HG02759 (cell line): ENCODE measurements around the gene SLC25A28.

Experiments
- ATAC-seq: cut with Tn5 transposase; IDR thresholded peaks from one replicate; pipeline ENCODE4 v1.9.1; 2021; ENCODE audit warnings: mild to moderate bottlenecking, moderate library complexity; ENCODE audit not compliant: unreplicated experiment

The SLC25A28 gene

DNA sequence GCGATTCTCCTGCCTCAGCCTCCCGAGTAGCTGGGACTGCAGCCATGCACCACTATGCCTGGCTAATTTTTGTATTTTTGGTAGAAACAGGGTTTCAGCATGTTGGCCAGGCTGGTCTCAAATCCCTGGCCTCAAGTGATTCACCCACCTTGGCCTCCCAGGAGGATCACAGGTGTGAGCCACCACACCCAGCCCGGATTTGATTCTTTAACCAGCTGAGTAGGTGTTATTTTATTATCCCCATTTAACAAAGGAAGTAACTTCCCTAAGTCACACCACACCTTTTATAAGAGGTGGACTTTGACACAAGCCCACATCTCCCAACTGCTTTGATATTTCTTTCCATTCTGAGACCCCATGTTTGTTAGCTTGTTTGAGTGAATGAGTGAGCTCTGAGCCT, 25.0 kb downstream of the SLC25A28 start:
- no peak for ATAC-seq

DNA sequence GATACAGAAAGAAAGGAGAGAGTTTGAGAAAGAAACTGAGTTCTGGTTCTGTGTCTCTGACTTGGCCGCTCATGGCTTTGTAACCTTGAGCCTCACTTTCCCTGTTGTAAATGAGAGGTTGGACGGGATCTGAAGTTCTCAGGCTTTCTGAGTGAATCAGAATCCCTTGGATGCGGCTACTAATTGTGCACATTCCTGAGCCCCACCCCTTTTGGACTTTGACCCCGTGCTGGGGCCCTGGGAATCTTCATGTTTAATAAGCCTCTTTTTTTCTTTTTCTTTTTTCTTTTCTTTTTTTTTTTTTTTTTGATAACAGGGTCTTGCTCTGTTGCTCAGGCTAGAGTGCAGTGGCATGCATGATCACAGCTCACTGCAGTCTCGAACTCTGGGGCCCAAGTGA, 26.9 kb downstream of the SLC25A28 start:
- ATAC-seq = no peak

DNA sequence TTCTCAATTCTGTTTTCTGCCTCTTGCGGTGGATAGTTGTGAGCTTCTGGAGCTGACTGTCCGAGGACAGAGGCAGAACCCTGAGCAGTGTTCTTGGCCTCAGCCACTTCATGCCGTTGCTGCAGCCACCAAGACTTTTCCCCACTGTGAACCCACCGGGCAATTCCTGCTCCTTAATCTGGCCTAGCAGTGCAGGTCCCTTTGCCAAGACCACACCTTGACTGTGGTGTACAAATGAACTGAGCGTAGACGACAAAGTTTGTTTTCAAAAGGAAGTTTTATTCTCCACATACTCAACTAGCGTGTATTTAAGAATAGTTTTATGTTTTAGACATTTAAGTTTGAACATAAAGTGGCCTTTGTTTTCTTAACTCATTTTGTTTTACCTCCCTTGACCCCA, 29.4 kb downstream of the SLC25A28 start:
- no peak for ATAC-seq

DNA sequence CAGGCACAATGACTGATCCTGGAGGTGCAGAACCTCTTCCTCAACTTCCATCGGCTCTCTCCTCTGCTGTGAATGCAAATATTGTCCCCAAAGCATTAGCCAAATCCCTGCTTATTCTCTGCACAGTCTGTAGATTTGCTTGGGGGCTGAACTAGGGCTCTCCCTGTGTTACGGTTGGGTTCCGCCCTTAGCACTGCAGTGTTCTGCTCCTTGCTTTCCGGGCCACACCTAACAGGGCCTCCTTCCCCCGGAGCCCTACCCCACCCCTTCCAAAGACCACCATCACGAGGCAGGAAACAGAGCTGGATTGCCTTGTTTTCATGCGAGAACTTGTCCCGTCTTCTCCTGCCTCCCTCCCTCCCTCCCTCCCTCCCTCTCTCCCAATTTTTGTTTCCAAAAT, 36.6 kb downstream of the SLC25A28 start:
- ATAC-seq = no peak

DNA sequence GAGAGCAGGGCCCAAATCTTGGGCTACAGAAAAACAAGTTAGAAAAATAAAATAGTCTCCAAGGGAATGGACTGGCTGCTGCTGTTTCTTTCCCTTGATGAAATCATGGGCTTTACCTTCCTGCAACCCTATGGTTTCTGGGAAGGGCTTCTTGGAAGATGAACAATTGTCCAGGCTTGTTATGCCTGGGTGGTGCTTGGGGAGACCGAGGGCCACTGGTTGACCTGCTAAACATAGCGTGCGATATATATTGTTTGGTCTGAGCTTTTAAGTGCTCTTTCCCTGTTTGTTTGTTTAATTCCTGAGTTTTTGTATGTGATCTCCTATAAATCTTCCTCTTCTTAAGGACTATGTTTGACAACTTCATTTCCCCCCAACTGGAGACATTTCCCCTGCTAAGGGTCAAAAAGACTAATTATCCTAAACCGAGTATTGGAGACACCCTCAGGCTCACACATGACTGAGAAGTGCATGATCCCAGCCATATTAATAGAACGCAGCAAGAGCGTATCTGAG, 37.9 kb downstream of the SLC25A28 start:
- no peak for ATAC-seq

DNA sequence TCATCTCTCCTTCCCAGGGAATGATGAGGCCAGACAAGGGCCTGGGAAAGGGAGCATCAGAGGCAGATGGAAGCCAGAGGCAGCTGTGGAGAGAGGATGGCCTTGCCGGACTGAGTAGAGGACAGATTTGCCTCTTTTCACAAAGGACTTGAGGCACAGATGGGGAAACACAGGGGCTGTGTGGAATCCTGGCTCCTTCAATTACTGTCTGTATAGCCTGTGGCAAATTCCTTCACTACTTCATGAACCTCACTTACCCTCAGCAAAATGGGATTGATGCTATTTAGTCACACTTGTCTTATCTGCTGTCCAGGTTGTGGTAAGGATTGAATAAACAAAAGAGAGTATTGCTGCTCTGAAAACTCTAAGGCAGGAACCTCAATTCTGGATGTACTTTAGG, 40.3 kb downstream of the SLC25A28 start:
- ATAC-seq = no peak

DNA sequence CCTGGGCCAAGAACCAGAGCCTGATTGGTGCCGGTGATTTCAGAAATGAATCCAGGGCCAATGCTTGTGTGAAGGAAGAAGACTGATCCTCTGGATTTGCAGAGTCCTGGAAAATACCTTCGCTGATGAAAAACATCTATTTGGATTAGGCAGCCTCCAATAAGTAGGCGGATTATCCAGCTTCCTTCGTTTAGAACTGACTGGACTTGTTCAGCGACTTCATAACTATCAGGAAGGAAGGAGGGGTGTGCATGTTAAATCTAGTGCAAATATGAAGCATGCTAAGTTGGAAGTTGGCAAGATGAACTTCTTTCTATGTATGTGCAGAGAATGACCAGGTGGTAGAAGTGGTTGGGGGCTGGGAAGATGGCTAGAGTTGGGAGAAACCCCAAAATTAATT, 46.4 kb downstream of the SLC25A28 start:
- ATAC-seq = no peak

DNA sequence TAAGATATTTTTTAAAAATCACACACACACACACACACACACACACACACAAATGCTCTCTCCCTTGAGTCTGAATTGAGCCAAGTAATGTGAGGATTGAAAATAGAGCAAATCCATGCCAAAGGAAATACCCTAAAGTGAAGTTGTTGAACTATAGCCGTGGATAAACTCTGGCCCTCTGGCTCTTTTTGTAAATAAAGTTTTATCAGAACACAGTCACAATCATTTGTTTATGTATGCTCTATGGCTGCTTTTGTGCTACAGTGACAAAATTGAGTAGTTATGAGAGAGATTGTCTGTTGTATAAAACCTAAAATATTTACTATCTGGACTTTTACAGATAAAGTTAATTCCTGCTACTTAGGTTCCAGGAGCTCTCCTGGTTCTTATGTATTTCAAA, 48.4 kb downstream of the SLC25A28 start:
- no peak for ATAC-seq

DNA sequence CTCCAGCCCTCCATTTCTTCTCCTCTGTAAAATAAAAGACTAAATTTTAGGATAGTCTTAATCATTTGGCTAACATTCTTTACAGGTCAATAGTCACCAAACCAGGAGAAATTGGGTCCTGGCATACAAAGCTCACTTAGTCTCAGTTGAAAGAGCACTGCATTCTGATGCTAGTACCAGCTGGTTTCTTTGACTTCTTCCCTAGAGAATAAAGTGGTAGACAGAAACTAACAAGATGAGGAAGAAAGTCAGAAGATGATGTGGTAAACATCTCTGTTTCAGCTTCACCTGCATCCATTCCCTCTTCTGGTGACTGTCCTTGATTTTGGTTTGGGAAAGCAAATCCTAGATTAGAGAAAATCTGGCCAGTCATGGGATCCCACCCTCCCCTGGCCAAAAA, 50.3 kb downstream of the SLC25A28 start:
- ATAC-seq = no peak

DNA sequence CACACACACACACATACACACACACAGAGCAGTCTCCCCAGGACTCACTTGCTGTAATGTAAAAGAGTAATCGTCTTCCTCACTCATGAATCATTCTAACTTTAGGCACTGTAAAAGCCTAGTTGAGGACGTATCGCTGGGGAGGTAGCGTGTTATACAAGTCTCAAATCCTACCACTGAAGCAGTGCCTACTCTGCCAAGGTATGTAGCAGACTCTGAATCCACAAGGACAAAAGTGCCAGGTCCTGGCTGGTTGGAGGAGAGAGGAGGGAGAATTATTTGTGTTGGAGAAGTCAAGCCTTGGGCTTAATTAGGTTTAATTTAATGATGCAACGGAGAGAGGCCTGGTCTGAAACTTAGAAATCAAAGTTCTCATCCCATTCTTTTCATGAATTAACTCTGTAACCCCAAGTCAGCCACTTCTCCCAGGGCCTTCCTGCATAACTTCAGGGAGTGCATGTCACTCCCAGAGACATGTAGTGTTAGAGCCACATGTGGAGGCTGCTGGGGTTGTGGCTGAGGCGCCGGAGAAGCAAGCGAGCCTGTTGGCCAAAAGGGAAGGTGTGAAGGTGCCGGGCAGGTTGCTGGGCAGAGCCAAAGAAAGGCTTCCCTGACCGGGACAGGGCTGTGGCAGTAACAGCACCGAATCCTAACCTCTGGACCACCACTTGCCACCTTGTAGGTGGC, 50.8 kb downstream of the SLC25A28 start:
- ATAC-seq = no peak

DNA sequence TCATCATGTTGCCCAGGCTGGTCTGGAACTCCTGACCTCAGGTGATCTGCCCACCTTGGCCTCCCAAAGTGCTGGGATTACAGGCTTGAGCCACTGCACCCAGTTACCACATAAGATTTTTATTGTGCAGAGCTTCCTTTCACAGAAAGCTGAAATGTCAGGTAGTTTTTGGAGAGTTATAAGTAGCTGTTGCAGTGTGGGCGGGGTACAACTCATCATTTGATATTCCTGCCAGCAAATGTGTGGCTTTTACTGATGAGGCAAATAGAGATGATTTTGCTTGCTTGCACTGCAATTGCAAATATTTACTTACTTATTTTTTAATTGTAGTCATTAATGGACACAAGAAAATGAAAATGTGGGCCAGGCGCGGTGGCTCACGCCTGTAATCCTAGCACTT, 55.1 kb downstream of the SLC25A28 start:
- ATAC-seq = no peak

DNA sequence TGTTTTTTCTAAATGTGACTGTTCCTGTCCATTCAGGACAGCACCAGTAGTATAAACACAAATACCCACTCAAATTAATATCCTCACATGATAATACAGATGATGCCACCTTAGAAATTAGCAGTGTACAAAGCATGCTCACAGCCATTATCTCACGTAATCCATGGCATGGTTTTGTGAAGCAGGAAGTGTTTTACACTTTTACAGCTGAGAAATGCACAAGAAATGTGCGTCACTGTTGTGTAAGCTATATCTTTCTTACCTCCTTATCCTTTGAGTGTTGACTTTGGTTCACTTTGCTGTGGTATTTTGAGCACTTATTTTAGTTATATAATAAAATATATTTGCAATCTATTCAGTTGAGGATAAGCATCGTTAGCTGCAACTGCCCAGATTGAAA, 55.9 kb downstream of the SLC25A28 start:
- no peak for ATAC-seq

DNA sequence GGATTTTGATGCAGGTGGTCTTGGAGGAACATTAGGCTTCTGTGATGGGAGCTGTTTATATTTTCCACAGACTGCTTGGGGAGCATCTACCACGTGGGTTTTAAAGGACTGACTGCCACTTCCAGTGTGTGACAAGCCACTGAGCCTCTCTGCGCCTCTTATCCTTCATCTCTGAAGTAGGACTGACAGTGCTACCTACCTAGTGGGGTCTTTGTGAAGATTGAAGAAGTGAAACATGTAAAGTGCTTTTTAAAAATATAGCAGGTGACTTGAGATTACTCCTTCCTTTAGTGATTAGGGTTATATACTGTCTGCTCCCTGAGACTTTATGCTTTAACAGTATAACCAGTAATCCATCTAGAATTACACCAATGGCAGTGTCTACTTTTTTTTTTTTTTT, 57.6 kb downstream of the SLC25A28 start:
- no peak for ATAC-seq
